HEK293T (cell line): ENCODE results near the gene MAP4K4.

Experiments used
- ELF4 ChIP-seq: fragments of 450-650 bp; IDR thresholded peaks from 2 replicates; pipeline ENCODE4 v1.6.1; 2017; ENCODE audit warnings: antibody characterized with exemption
- FOXK2 ChIP-seq: fragments of 450-650 bp; IDR thresholded peaks from 2 replicates; pipeline ENCODE4 v1.6.1; 2016; ENCODE audit warnings: mild to moderate bottlenecking
- HDGF ChIP-seq: fragments of 450-650 bp; IDR thresholded peaks from 2 replicates; pipeline ENCODE4 v1.6.1; 2017; ENCODE audit warnings: antibody characterized with exemption, borderline replicate concordance
- NFRKB ChIP-seq: fragments of 450-650 bp; IDR thresholded peaks from 2 replicates; pipeline ENCODE4 v1.6.1; 2016; ENCODE audit warnings: mild to moderate bottlenecking, moderate library complexity
- SP1 ChIP-seq: fragments of 450-650 bp; IDR thresholded peaks from 2 replicates; pipeline ENCODE4 v1.6.1; 2017
- SUZ12 ChIP-seq: fragments of 450-650 bp; IDR thresholded peaks from 2 replicates; pipeline ENCODE4 v1.6.1; 2016; ENCODE audit warnings: mild to moderate bottlenecking

- no peak for TF ChIP-seq NFRKB
- no peak for TF ChIP-seq HDGF
- no peak for TF ChIP-seq FOXK2
- no peak for TF ChIP-seq ELF4
- TF ChIP-seq SUZ12: no peak
- TF ChIP-seq SP1: no peak
Observed at GRCh38 chr2:101672047-101672446, 25.5 kb upstream of the MAP4K4 start.
